Mesendoderm (in vitro differentiated cells): Measurements from ENCODE around the gene INPP5E.

Experiments
- DNase-seq: peaks from one replicate; pipeline ENCODE4 v3.0.0; 2013
- H2AK5ac ChIP-seq: 2 replicates; pipeline ENCODE4 v1.6.1; 2013; ENCODE audit warnings: low read length, inconsistent platforms
- H2BK120ac ChIP-seq: 2 replicates; pipeline ENCODE4 v1.6.1; 2013; ENCODE audit warnings: low read depth, mild to moderate bottlenecking, low read length, moderate library complexity, mixed read lengths
- H2BK15ac ChIP-seq: replicated peaks from 2 replicates; pipeline ENCODE4 v1.6.1; 2013; ENCODE audit warnings: low read depth, mild to moderate bottlenecking, moderate library complexity
- H2BK5ac ChIP-seq: 2 replicates; pipeline ENCODE4 v1.6.1; 2013; ENCODE audit warnings: low read length, inconsistent platforms
- H3K18ac ChIP-seq: 2 replicates; pipeline ENCODE4 v1.6.1; 2013; ENCODE audit warnings: mild to moderate bottlenecking, low read length, mixed read lengths
- H3K23ac ChIP-seq: one replicate; pipeline ENCODE4 v1.6.1; 2013; ENCODE audit warnings: low read length
- H3K27ac ChIP-seq: 2 replicates; pipeline ENCODE4 v1.5.1; 2013; ENCODE audit warnings: low read depth, mild to moderate bottlenecking, inconsistent platforms, low read length, moderate library complexity
- H3K27me3 ChIP-seq: 2 replicates; pipeline ENCODE4 v1.6.1; 2013; ENCODE audit warnings: low read length, control low read depth, mild to moderate bottlenecking, inconsistent platforms; ENCODE audit not compliant: insufficient read depth, poor library complexity
- H3K36me3 ChIP-seq: 2 replicates; pipeline ENCODE4 v1.6.1; 2013; ENCODE audit warnings: low read length, inconsistent platforms; ENCODE audit not compliant: control insufficient read depth, insufficient read depth
- H3K4ac ChIP-seq: one replicate; pipeline ENCODE4 v1.6.1; 2013; ENCODE audit warnings: low read depth, mild to moderate bottlenecking, low read length, moderate library complexity
- H3K4me1 ChIP-seq: 2 replicates; pipeline ENCODE4 v1.6.1; 2013; ENCODE audit warnings: low read depth, low read length, inconsistent platforms; ENCODE audit not compliant: control insufficient read depth
- H3K4me2 ChIP-seq: 2 replicates; pipeline ENCODE4 v1.6.1; 2013; ENCODE audit warnings: low read length
- H3K4me3 ChIP-seq: 2 replicates; pipeline ENCODE4 v1.5.1; 2013; ENCODE audit warnings: mild to moderate bottlenecking, low read length
- H3K56ac ChIP-seq: one replicate; pipeline ENCODE4 v1.6.1; 2013; ENCODE audit warnings: low read length
- H3K79me1 ChIP-seq: 2 replicates; pipeline ENCODE4 v1.6.1; 2013; ENCODE audit warnings: low read length, inconsistent platforms
- H3K79me2 ChIP-seq: 2 replicates; pipeline ENCODE4 v1.6.1; 2013; ENCODE audit warnings: mild to moderate bottlenecking, low read length; ENCODE audit not compliant: control insufficient read depth, insufficient read depth
- H3K9ac ChIP-seq: 2 replicates; pipeline ENCODE4 v1.6.1; 2013; ENCODE audit warnings: low read length, inconsistent platforms
- H4K5ac ChIP-seq: one replicate; pipeline ENCODE4 v1.6.1; 2013; ENCODE audit warnings: low read length
- H4K8ac ChIP-seq: one replicate; pipeline ENCODE4 v1.6.1; 2013; ENCODE audit warnings: low read depth, mild to moderate bottlenecking, control low read depth, low read length, moderate library complexity
- WGBS: extraction: QIAGEN DNeasy Blood & Tissue Kit; methylation state at CpG from one replicate; pipeline ENCODE4 v1.1.7; 2013; ENCODE audit warnings: low lambda C conversion rate, missing lambda C conversion rate; ENCODE audit not compliant: insufficient coverage; ENCODE audit errors: extremely low coverage; 5-methylcytosine and 5-hydroxymethylcytosine counted together

INPP5E gene

DNA sequence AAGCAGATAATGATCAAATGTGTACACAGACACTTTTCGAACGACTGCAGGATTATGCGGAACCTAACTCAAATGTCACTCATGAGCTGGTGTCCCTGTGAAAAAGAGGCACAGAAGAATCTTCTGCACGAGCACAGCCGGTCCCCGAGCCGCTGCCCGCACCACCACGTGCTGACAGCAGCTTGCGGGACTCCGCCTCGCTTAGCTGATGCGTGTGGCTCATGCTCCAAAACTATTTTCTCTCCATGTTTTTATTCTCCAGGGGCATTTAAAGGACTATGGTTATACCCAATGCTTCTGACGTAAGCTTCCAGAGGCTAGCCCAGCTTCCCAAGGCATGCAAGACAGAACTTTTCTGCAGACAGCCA, 33.7 kb upstream of the INPP5E start:
- peaks cover 39% of the 10 kb centered on the region for H3K36me3 ChIP-seq
- WGBS = no CpG with 5 or more reads among the region's 14 CpGs
- peaks cover 31% of the 10 kb centered on the region for H3K79me1 ChIP-seq

DNA sequence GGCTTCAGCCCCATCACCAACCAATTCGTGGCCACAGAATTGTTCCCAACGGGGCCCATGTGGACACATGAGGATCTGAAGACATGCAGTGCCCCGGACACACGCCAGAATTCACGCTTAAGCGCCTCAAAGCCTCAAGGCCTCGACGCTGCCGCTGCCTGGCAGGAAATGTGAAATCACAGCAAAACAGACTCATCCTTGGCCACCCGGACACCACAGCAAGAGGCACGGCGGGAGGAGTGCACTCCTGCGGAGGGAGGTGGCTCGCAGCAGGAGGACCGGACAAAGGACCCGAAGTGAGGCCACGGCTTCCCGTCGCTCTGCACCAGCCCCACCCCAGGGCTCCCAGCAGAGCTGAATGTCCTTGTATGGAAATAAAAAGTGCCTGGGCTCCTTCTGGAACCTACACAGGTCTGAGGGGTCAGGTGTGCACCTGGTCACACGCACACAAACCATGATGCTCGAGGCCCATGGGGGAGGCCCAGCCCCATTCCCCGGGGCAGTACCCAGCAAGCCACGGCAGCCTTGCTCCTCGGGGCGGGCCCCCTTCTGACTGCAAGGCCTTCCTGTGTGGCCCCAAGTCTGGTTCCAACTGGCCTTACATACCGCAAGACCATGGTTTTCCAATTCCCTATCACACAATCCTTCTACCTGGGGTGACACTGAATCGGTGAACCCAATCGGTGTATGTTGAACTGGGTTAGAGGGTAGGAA, 33.2 kb upstream of the INPP5E start:
- no peak overlapping the region for H3K4me3 ChIP-seq
- H3K4ac ChIP-seq = no peak overlapping the region
- WGBS = no CpG with 5 or more reads among the region's 28 CpGs

More for the DNA sequence above, 33.7 kb upstream of the INPP5E start:
- H3K4me2 ChIP-seq = no peak overlapping the region
- no peak overlapping the region for H3K18ac ChIP-seq
- no peak overlapping the region for H3K9ac ChIP-seq
- H3K79me2 ChIP-seq = peaks cover 39% of the 10 kb centered on the region
- H2AK5ac ChIP-seq = no peak overlapping the region
- H4K8ac ChIP-seq = no peak overlapping the region
- H2BK5ac ChIP-seq = no peak overlapping the region
- H4K5ac ChIP-seq = no peak overlapping the region
- no peak overlapping the region for H3K4ac ChIP-seq
- no peak overlapping the region for H3K27ac ChIP-seq
- H3K4me3 ChIP-seq = no peak overlapping the region
- no peak overlapping the region for H3K56ac ChIP-seq
- no peak overlapping the region for H3K23ac ChIP-seq
- no peak for DNase-seq
- no peaks in the 10 kb centered on the region for H3K27me3 ChIP-seq
- H2BK120ac ChIP-seq = no peak overlapping the region
- H2BK15ac ChIP-seq = no peak overlapping the region
- H3K4me1 ChIP-seq = no peaks in the 10 kb centered on the region

DNA sequence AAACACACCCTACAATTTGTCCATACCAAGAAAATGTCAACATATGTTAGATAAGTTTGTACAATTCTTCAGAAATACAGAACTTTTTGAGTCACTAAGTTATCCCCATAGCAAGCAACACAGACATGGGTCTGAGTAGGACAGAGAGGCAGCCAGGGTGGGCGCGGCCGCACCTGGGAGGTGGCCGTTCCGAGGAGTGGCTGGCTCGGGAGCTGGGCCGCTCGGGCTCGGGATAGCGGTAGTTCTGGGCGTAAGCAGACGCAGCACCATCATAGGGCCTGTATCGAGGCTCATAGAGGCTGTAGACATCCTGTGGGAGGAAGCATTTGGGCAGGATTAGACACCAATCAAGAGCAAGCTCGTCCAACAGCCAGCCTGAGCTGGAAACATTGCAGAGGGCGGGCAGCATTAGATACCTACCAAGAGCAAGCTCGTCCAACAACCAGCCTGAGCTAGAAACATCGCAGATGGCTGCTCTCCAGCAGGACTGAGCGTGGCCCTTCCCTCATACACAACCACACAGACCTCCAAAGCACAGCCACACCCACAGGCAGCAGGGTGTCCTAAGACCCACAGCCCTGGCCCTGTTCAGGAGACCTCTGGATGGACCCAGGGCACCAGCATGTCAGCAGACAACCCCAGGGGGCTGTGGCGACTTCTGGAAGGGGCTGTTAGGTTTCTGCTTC, 32.3 kb upstream of the INPP5E start:
- Histone ChIP-seq H3K36me3 (peaks cover 40% of the 10 kb centered on the region), H3K4me2 (no peak overlapping the region), H2BK15ac (no peak overlapping the region)

More for the DNA sequence above, 33.2 kb upstream of the INPP5E start:
- no peak overlapping the region for H2BK15ac ChIP-seq
- H4K5ac ChIP-seq = no peak overlapping the region
- no peak overlapping the region for H2BK120ac ChIP-seq
- no peak overlapping the region for H2BK5ac ChIP-seq
- H3K56ac ChIP-seq = no peak overlapping the region
- H3K4me1 ChIP-seq = no peaks in the 10 kb centered on the region
- H3K23ac ChIP-seq = no peak overlapping the region
- H3K27ac ChIP-seq = no peak overlapping the region
- no peak overlapping the region for H3K4me2 ChIP-seq
- H3K36me3 ChIP-seq = peaks cover 43% of the 10 kb centered on the region
- no peak overlapping the region for H4K8ac ChIP-seq
- H3K9ac ChIP-seq = no peak overlapping the region
- H2AK5ac ChIP-seq = no peak overlapping the region
- peaks cover 34% of the 10 kb centered on the region for H3K79me2 ChIP-seq
- DNase-seq = no peak
- no peak overlapping the region for H3K18ac ChIP-seq
- H3K79me1 ChIP-seq = peaks cover 31% of the 10 kb centered on the region
- H3K27me3 ChIP-seq = no peaks in the 10 kb centered on the region

DNA sequence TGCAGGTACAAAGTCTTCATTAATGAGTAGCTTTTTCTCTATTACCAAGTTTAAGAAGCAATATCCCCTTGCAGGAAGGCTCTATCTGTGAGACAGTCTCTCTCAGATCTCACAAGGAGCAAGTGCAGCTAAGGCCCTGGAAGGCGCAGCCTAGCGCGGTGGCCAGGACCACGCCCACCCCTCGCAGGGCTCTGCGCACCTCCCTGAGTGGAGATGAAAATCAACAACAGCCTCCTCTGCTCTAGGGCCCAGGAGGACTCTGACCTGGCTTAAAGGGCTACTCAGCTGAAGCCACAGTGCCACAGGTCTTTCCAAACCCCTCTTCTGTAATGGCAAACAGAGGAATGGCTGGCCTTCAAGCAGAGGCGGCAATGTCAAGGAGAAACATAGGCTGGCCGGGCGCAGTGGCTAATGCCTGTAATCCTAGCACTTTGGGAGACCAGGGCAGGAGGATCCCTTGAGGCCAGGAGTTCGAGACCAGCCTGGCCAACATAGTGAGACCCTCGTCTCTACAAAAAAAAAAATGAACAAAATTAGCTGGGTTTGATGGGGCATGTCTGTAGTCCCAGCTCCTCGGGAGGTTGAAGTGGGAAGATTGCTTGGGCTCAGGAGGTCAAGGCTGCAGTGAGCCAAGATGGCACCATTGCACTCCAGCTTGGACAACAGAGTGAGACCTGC, 31.3 kb upstream of the INPP5E start:
- Histone ChIP-seq H3K4me3 (no peak overlapping the region), H2BK120ac (no peak overlapping the region), H3K27ac (no peak overlapping the region), H3K18ac (no peak overlapping the region), H3K79me1 (peaks cover 24% of the 10 kb centered on the region), H3K27me3 (no peaks in the 10 kb centered on the region), H3K79me2 (peaks cover 30% of the 10 kb centered on the region), H2AK5ac (no peak overlapping the region), H3K56ac (no peak overlapping the region), H2BK15ac (no peak overlapping the region), H3K23ac (no peak overlapping the region), H3K36me3 (peaks cover 41% of the 10 kb centered on the region), H3K4me1 (no peaks in the 10 kb centered on the region), H3K4ac (no peak overlapping the region), H4K8ac (no peak overlapping the region), H3K4me2 (no peak overlapping the region), H4K5ac (no peak overlapping the region), H3K9ac (no peak overlapping the region), H2BK5ac (no peak overlapping the region)
- WGBS = no CpG with 5 or more reads among the region's 12 CpGs
- no peak for DNase-seq

More for the DNA sequence above, 32.3 kb upstream of the INPP5E start:
- Histone ChIP-seq H3K4me3 (no peak overlapping the region), H3K18ac (no peak overlapping the region), H3K23ac (peak overlapping the region; percentile 24), H3K27me3 (no peaks in the 10 kb centered on the region), H3K4me1 (no peaks in the 10 kb centered on the region), H3K79me2 (peaks cover 30% of the 10 kb centered on the region), H3K56ac (no peak overlapping the region), H2AK5ac (no peak overlapping the region), H4K8ac (no peak overlapping the region), H3K9ac (no peak overlapping the region), H3K27ac (no peak overlapping the region), H3K79me1 (peaks cover 24% of the 10 kb centered on the region), H4K5ac (no peak overlapping the region), H3K4ac (no peak overlapping the region), H2BK5ac (no peak overlapping the region), H2BK120ac (no peak overlapping the region)
- no peak for DNase-seq
- whole genome bisulfite sequencing = no CpG with 5 or more reads among the region's 19 CpGs

DNA sequence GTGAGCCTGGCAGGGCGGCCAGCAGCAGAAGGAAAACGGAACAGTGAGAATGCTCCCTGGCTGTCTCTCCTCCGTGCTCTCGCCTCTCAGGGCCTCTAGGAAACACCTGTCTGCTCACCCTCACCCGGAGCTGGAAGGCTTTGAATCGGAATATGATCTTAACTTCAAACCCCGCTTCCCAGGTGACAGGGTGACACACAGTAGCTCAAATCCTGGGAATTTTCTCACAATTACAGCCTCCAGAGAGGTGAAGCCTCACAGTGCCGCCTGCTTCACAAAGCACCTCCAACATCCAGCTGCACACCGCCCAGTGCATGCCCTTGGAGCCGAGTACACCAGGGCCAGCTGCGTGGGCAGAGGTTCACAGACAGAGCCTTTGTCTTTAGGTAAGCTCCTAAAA, 30.7 kb upstream of the INPP5E start:
- Histone ChIP-seq H3K4me3 (no peak overlapping the region), H3K36me3 (peaks cover 40% of the 10 kb centered on the region), H4K5ac (no peak overlapping the region), H3K4me2 (no peak overlapping the region), H2BK120ac (no peak overlapping the region), H3K4me1 (no peaks in the 10 kb centered on the region), H3K27me3 (no peaks in the 10 kb centered on the region), H3K79me2 (peaks cover 27% of the 10 kb centered on the region), H3K18ac (no peak overlapping the region), H3K79me1 (peaks cover 24% of the 10 kb centered on the region), H3K27ac (no peak overlapping the region), H3K23ac (no peak overlapping the region), H4K8ac (no peak overlapping the region), H2BK15ac (no peak overlapping the region), H2BK5ac (no peak overlapping the region), H3K9ac (no peak overlapping the region), H3K4ac (no peak overlapping the region), H3K56ac (no peak overlapping the region), H2AK5ac (no peak overlapping the region)
- no peak for DNase-seq
- WGBS = no CpG with 5 or more reads among the region's 11 CpGs
